HEK293 (cell line): ENCODE results near the gene ZMYM5.
"Not testable (repeated sequence)": the region's sequence is repeated elsewhere in the genome, so short reads cannot be mapped to it uniquely, and the experiment has no call there.

Source experiments
- CTCF ChIA-PET: fragments of 350-600 bp; formaldehyde crosslinking; extraction: SDS; loops from one replicate; lab custom pipeline; 2021; ENCODE audit warnings: antibody characterized with exemption; lab: Yijun Ruan, JAX
- POLR2A ChIA-PET: fragments of 300-600 bp; formaldehyde crosslinking; extraction: SDS; loops from one replicate; lab custom pipeline; 2020; ENCODE audit warnings: antibody characterized with exemption, inconsistent platforms; lab: Yijun Ruan, JAX
- H3K27ac ChIP-seq: fragments of 200-500 bp; sonication (Bioruptor generic); 2 replicates; pipeline ENCODE4 v1.5.1; 2014; ENCODE audit warnings: low read depth, low read length, control low read depth, inconsistent platforms; ENCODE audit errors: extremely low read depth
- H3K36me3 ChIP-seq, 2 experiments: fragments of 200-500 bp in 1 of 2; sonication (Bioruptor generic) in 1 of 2; 1 replicate in 1 of 2; 2 replicates in 1 of 2; pipeline ENCODE4 v1.5.1; 2014 to 2017; ENCODE audit warnings: inconsistent platforms in 2 of 2, low read length in 2 of 2; ENCODE audit not compliant: control insufficient read depth in 2 of 2, insufficient read depth in 1 of 2
- H3K4me1 ChIP-seq: fragments of 200-500 bp; sonication (Bioruptor generic); 2 replicates; pipeline ENCODE4 v1.5.1; 2014; ENCODE audit warnings: mild to moderate bottlenecking, low read length, inconsistent platforms; ENCODE audit not compliant: control insufficient read depth, insufficient read depth
- H3K4me3 ChIP-seq: 2 replicates; pipeline ENCODE4 v1.5.1; 2011; ENCODE audit warnings: low read depth, mild to moderate bottlenecking, control low read depth, low read length, moderate library complexity
- H3K9me3 ChIP-seq: fragments of 200-500 bp; sonication (Bioruptor generic); 2 replicates; pipeline ENCODE4 v1.5.1; 2014; ENCODE audit warnings: low read depth, low read length, inconsistent platforms; ENCODE audit not compliant: control insufficient read depth, insufficient read depth
- BCL11B ChIP-seq: fragments of 450-650 bp; formaldehyde crosslinking; IDR thresholded peaks from 2 replicates; pipeline ENCODE4 v1.5.1; 2016; ENCODE audit warnings: low read depth, missing biosample characterization, missing genetic modification characterization
- REPIN1 ChIP-seq: fragments of 450-650 bp; formaldehyde crosslinking; IDR thresholded peaks from 2 replicates; pipeline ENCODE4 v1.5.1; 2017; ENCODE audit warnings: missing biosample characterization, missing genetic modification characterization, low read depth
- SALL2 ChIP-seq: fragments of 450-650 bp; formaldehyde crosslinking; IDR thresholded peaks from 2 replicates; pipeline ENCODE4 v1.5.0; 2017; ENCODE audit warnings: missing biosample characterization, mild to moderate bottlenecking, missing genetic modification characterization, borderline replicate concordance
- SETDB1 ChIP-seq: IDR thresholded peaks from one replicate; pipeline ENCODE4 v1.6.1; 2017; ENCODE audit warnings: mild to moderate bottlenecking, low read length, moderate library complexity, mixed read lengths; ENCODE audit not compliant: insufficient read length
- ZBTB1 ChIP-seq: fragments of 450-650 bp; formaldehyde crosslinking; IDR thresholded peaks from 2 replicates; pipeline ENCODE4 v1.5.1; 2016; ENCODE audit warnings: missing biosample characterization, missing genetic modification characterization
- ZNF121 ChIP-seq: fragments of 450-650 bp; formaldehyde crosslinking; IDR thresholded peaks from 2 replicates; pipeline ENCODE4 v1.5.1; 2016; ENCODE audit warnings: missing biosample characterization, missing genetic modification characterization
- ZNF24 ChIP-seq: fragments of 450-650 bp; formaldehyde crosslinking; IDR thresholded peaks from 2 replicates; pipeline ENCODE4 v1.5.1; 2016; ENCODE audit warnings: missing biosample characterization, missing genetic modification characterization
- ZNF354C ChIP-seq: fragments of 450-650 bp; formaldehyde crosslinking; IDR thresholded peaks from 2 replicates; pipeline ENCODE4 v1.5.1; 2016; ENCODE audit warnings: missing biosample characterization, missing genetic modification characterization, low read depth, borderline replicate concordance
- ZNF473 ChIP-seq: fragments of 450-650 bp; formaldehyde crosslinking; IDR thresholded peaks from 2 replicates; pipeline ENCODE4 v1.5.1; 2017; ENCODE audit warnings: missing biosample characterization, missing genetic modification characterization
- ZNF549 ChIP-seq: fragments of 450-650 bp; IDR thresholded peaks from 2 replicates; pipeline ENCODE4 v1.5.1; 2018; ENCODE audit warnings: missing biosample characterization, missing genetic modification characterization, mild to moderate bottlenecking, inconsistent platforms, moderate library complexity
- ZNF658 ChIP-seq: fragments of 450-650 bp; formaldehyde crosslinking; IDR thresholded peaks from 2 replicates; pipeline ENCODE4; 2016; ENCODE audit warnings: missing biosample characterization, missing genetic modification characterization
- ZNF843 ChIP-seq: fragments of 450-650 bp; formaldehyde crosslinking; IDR thresholded peaks from 2 replicates; pipeline ENCODE4 v1.5.1; 2016; ENCODE audit warnings: missing biosample characterization, missing genetic modification characterization
- ZSCAN30 ChIP-seq: fragments of 450-650 bp; IDR thresholded peaks from 2 replicates; pipeline ENCODE4 v1.5.1; 2018; ENCODE audit warnings: missing biosample characterization, mild to moderate bottlenecking, missing genetic modification characterization, moderate library complexity
- TF ChIP-seq, protein P1 (sequence below): fragments of 450-650 bp; formaldehyde crosslinking; IDR thresholded peaks from 2 replicates; pipeline ENCODE4 v1.5.1; 2017; ENCODE audit warnings: missing biosample characterization, missing genetic modification characterization
- TF ChIP-seq, protein P2 (sequence below): fragments of 450-650 bp; formaldehyde crosslinking; IDR thresholded peaks from 2 replicates; pipeline ENCODE4 v1.5.1; 2016; ENCODE audit warnings: missing biosample characterization, missing genetic modification characterization
- TF ChIP-seq, protein P3 (sequence below): fragments of 450-650 bp; formaldehyde crosslinking; optimal IDR thresholded peaks from 2 replicates; pipeline ENCODE3; 2016; ENCODE audit warnings: missing biosample characterization, mild to moderate bottlenecking, missing genetic modification characterization
- TF ChIP-seq, protein P4 (sequence below): fragments of 450-650 bp; formaldehyde crosslinking; IDR thresholded peaks from 2 replicates; pipeline ENCODE4 v1.5.1; 2016; ENCODE audit warnings: missing biosample characterization, missing genetic modification characterization, borderline replicate concordance

Gene ZMYM5

DNA sequence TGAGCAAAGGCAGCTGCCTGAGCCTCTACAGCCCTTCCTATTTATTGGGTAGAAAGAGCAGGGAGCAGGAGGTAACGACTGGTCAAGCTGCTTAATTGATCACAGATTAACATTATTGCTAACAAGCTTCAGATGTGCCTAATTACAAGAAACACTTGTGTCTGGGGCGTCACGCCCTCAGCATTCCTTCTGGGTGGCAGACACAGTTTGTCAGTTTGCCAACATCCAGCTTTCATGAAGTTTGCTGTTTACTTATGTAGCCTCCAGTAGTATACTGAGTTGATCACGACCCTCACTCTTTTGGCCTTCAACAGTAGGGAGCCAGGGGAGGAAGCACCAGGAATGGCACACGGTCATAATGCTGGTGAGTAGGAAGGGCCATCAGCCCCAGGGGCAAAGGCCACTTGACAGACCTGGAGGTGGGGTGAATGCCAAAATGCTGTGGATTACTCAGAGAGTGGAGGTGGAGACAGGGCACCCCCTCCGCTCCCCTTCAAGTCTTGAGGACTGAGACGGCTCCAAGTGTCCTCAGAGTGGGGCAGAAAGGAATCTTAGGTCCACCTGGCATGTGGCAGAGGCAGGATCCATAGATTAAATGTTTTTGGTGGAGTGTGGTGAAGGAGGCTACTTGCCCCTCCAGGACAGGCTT is 45.8 kb downstream of the ZMYM5 start:
- POLR2A ChIA-PET: no interaction called here
- no peak overlapping the region for H3K4me3 ChIP-seq
- H3K36me3 ChIP-seq: peaks cover 8 to 29% of the 10 kb centered on the region in 2 experiments; a peak in 2 of 3 replicates
- no peak overlapping the region for H3K27ac ChIP-seq
- H3K9me3 ChIP-seq: no peaks in the 10 kb centered on the region
- CTCF ChIA-PET: interaction anchor here (0.5 to 1.0 kb wide), 4 partner anchors 9 to 80 kb away, joined by 3 read pairs; no protein-coding TSS in a partner anchor
- H3K4me1 ChIP-seq: no peaks in the 10 kb centered on the region
- TF ChIP-seq SALL2 (tag by site-specific recombination): no peak

DNA sequence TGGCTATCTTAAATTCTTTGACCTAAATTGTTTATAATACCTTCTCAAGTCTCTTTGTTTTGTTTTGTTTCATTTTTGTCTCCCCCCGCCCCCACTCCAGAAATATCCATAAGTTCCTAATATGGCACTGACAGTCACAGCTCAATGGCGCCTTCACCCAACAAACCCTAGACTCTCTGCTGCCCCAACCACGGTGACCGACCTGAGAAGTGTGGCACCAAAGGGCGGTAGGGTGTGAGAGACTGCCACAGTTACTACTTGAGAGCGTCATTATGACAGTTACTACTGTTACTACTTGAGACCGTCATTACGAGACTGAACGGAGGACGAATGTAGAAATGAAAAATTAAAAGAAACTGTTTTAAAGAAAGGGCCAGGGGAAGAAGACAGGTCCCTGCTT is 46.3 kb downstream of the ZMYM5 start:
- CTCF ChIA-PET: interaction anchor here (0.7 to 1.0 kb wide), 2 partner anchors 9 to 80 kb away, joined by 3 read pairs; no protein-coding TSS in a partner anchor
- H3K4me3 ChIP-seq: no peak overlapping the region
- no peak for TF ChIP-seq ZNF473 (tag by site-specific recombination)
- TF ChIP-seq, protein P1, sequence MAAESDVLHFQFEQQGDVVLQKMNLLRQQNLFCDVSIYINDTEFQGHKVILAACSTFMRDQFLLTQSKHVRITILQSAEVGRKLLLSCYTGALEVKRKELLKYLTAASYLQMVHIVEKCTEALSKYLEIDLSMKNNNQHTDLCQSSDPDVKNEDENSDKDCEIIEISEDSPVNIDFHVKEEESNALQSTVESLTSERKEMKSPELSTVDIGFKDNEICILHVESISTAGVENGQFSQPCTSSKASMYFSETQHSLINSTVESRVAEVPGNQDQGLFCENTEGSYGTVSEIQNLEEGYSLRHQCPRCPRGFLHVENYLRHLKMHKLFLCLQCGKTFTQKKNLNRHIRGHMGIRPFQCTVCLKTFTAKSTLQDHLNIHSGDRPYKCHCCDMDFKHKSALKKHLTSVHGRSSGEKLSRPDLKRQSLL (tag by site-specific recombination): no peak
- no peak for TF ChIP-seq ZSCAN30 (tag by site-specific recombination)
- TF ChIP-seq, protein P2, sequence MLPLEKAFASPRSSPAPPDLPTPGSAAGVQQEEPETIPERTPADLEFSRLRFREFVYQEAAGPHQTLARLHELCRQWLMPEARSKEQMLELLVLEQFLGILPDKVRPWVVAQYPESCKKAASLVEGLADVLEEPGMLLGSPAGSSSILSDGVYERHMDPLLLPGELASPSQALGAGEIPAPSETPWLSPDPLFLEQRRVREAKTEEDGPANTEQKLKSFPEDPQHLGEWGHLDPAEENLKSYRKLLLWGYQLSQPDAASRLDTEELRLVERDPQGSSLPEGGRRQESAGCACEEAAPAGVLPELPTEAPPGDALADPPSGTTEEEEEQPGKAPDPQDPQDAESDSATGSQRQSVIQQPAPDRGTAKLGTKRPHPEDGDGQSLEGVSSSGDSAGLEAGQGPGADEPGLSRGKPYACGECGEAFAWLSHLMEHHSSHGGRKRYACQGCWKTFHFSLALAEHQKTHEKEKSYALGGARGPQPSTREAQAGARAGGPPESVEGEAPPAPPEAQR: no peak
- no peak for TF ChIP-seq ZNF24 (tag by site-specific recombination)
- TF ChIP-seq REPIN1: no peak
- TF ChIP-seq ZNF658: no peak
- no peak for TF ChIP-seq ZNF843 (tag by site-specific recombination)
- no peak for TF ChIP-seq ZNF354C (tag by site-specific recombination)
- no peak for TF ChIP-seq BCL11B (tag by site-specific recombination)
- H3K36me3 ChIP-seq: peaks cover 8 to 26% of the 10 kb centered on the region in 2 experiments; a peak in 2 of 3 replicates
- POLR2A ChIA-PET: no interaction called here
- no peaks in the 10 kb centered on the region for H3K4me1 ChIP-seq
- H3K27ac ChIP-seq: no peak overlapping the region
- no peaks in the 10 kb centered on the region for H3K9me3 ChIP-seq

GRCh38 chr13:19815842-19816241 is 47.6 kb downstream of the ZMYM5 start:
- H3K4me1 ChIP-seq, H3K4me3 ChIP-seq, H3K9me3 ChIP-seq, H3K27ac ChIP-seq, CTCF ChIA-PET: not testable (repeated sequence)
- peak; percentile 85 for TF ChIP-seq ZNF121 (tag by site-specific recombination)
- POLR2A ChIA-PET: interaction anchor here (0.6 kb wide), 1 partner anchor 171 kb away, joined by 5 read pairs; no protein-coding TSS in a partner anchor
- H3K36me3 ChIP-seq: peaks cover 5 to 24% of the 10 kb centered on the region in 2 experiments; a peak in 2 of 3 replicates

GRCh38 chr13:19810996-19811881 is 52.2 kb downstream of the ZMYM5 start:
- Histone ChIP-seq H3K4me1 (no peaks in the 10 kb centered on the region), H3K9me3 (no peaks in the 10 kb centered on the region), H3K27ac (no peak overlapping the region), H3K36me3 (no peaks in the 10 kb centered on the region; a peak in 1 of 3 replicates), H3K4me3 (no peak overlapping the region)
- TF ChIP-seq, protein P3, sequence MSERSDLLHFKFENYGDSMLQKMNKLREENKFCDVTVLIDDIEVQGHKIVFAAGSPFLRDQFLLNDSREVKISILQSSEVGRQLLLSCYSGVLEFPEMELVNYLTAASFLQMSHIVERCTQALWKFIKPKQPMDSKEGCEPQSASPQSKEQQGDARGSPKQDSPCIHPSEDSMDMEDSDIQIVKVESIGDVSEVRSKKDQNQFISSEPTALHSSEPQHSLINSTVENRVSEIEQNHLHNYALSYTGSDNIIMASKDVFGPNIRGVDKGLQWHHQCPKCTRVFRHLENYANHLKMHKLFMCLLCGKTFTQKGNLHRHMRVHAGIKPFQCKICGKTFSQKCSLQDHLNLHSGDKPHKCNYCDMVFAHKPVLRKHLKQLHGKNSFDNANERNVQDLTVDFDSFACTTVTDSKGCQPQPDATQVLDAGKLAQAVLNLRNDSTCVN: no peak
- TF ChIP-seq ZBTB1 (tag by site-specific recombination) (no peak), SETDB1 (peak; percentile 47), ZNF549 (tag by site-specific recombination) (peak; percentile 98)
- TF ChIP-seq, protein P4, sequence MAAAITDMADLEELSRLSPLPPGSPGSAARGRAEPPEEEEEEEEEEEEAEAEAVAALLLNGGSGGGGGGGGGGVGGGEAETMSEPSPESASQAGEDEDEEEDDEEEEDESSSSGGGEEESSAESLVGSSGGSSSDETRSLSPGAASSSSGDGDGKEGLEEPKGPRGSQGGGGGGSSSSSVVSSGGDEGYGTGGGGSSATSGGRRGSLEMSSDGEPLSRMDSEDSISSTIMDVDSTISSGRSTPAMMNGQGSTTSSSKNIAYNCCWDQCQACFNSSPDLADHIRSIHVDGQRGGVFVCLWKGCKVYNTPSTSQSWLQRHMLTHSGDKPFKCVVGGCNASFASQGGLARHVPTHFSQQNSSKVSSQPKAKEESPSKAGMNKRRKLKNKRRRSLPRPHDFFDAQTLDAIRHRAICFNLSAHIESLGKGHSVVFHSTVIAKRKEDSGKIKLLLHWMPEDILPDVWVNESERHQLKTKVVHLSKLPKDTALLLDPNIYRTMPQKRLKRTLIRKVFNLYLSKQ: no peak
- ChIA-PET CTCF (interaction anchor here (1.2 kb wide), 1 partner anchor 9 kb away, joined by 3 read pairs; no protein-coding TSS in a partner anchor), POLR2A (no interaction called here)
